ENCODE data around the gene MANEAL.

MANEAL gene

GRCh38 chr1:37828410-37829074 lies 34.9 kb downstream of the MANEAL start:
- no peak for DNase-seq

GRCh38 chr1:37831109-37831508 lies 37.5 kb downstream of the MANEAL start:
- DNase-seq, result no peak

- no peak for DNase-seq
These were observed 38.2 kb downstream of the MANEAL start for GRCh38 chr1:37831809-37832208.

- no peak for DNase-seq
These were observed 43.1 kb downstream of the MANEAL start for GRCh38 chr1:37836788-37837187.

- DNase-seq, result no peak
These were observed 46.0 kb downstream of the MANEAL start for GRCh38 chr1:37839676-37840075.

GRCh38 chr1:37840711-37841110 lies 47.1 kb downstream of the MANEAL start:
- no peak for DNase-seq

GRCh38 chr1:37841652-37842051 lies 48.0 kb downstream of the MANEAL start:
- DNase-seq, result no peak

- DNase-seq, result no peak
These were observed 50.9 kb downstream of the MANEAL start for GRCh38 chr1:37844536-37844935.

GRCh38 chr1:37845049-37845646 lies 51.5 kb downstream of the MANEAL start:
- DNase-seq, result no peak

GRCh38 chr1:37845786-37846185 lies 52.1 kb downstream of the MANEAL start:
- DNase-seq, result no peak

- DNase-seq, result no peak
These were observed 53.1 kb downstream of the MANEAL start for GRCh38 chr1:37846647-37847339.

- no peak for DNase-seq
These were observed 55.8 kb downstream of the MANEAL start for GRCh38 chr1:37849480-37849879.

- no peak for DNase-seq
These were observed 56.8 kb downstream of the MANEAL start for GRCh38 chr1:37850352-37850955.

Data from COR-L47 (cell line).